B cell (primary cell): Measurements from ENCODE around the gene KLHL36. TPM values are rescaled to one million over a fixed set of nuclear protein-coding genes. Genes with fewer than 3 reads are reported as not detected.

Experiments used
- ATAC-seq: fragments of 200-7000 bp; cut with Tn5 transposase; one replicate; pipeline ENCODE4 v1.10.0; 2021; ENCODE audit warnings: low read depth, mild to moderate bottlenecking, moderate number of reproducible peaks, moderate library complexity
- CTCF ChIA-PET: fragments of 350-600 bp; sonication (Branson Sonifier 250); formaldehyde crosslinking; loops from one replicate; lab custom pipeline; 2021; ENCODE audit warnings: antibody characterized with exemption, inconsistent platforms; lab: Charles Lee
- POLR2A ChIA-PET: fragments of 350-600 bp; sonication (Branson Sonifier 250); formaldehyde crosslinking; loops from one replicate; lab custom pipeline; 2021; ENCODE audit warnings: antibody characterized with exemption; lab: Charles Lee
- DNase-seq: peaks from one replicate; pipeline ENCODE4 v3.0.0; 2013
- H2AFZ ChIP-seq: 2 replicates; pipeline ENCODE4 v1.6.1; 2012; ENCODE audit warnings: mild to moderate bottlenecking, low read depth, low read length; ENCODE audit not compliant: insufficient read depth, poor library complexity, severe bottlenecking
- H3K27ac ChIP-seq, 2 donors: 1 replicate in 1 of 2; 2 replicates in 1 of 2; pipeline ENCODE4 v1.5.1; 2012 to 2013; ENCODE audit warnings: low read length in 2 of 2, mild to moderate bottlenecking in 2 of 2, moderate library complexity in 1 of 2
- H3K27me3 ChIP-seq, 4 experiments: fragments of 200-600 bp in 1 of 4; sonication (generic) in 1 of 4; replicated peaks in 1 of 4; 1 replicate in 2 of 4; 2 replicates in 2 of 4; pipeline versions ENCODE4 v1.6.1 to v1.7.0; 2013 to 2016; ENCODE audit warnings: low read length in 3 of 4, mild to moderate bottlenecking in 2 of 4, mixed read lengths in 1 of 4, moderate library complexity in 1 of 4; ENCODE audit not compliant: insufficient read depth in 4 of 4, control insufficient read depth in 3 of 4; ENCODE audit errors: control extremely low read depth in 1 of 4
- H3K36me3 ChIP-seq, 2 experiments: replicated peaks in 1 of 2; 1 replicate in 1 of 2; 2 replicates in 1 of 2; pipeline versions ENCODE4 v1.6.1 to v1.7.1; 2013; ENCODE audit warnings: low read length in 1 of 2; ENCODE audit not compliant: insufficient read depth in 2 of 2, control insufficient read depth in 1 of 2; ENCODE audit errors: control extremely low read depth in 1 of 2, extremely low read depth in 1 of 2
- H3K4me1 ChIP-seq, 2 donors: fragments of 200-600 bp in 1 of 2; sonication (generic) in 1 of 2; 1 replicate in 1 of 2; 2 replicates in 1 of 2; pipeline versions ENCODE4 v1.5.1 to v1.6.1; 2013 to 2017; ENCODE audit warnings: low read length in 2 of 2; ENCODE audit not compliant: control insufficient read depth in 2 of 2, insufficient read depth in 2 of 2
- H3K4me2 ChIP-seq: replicated peaks from 2 replicates; pipeline ENCODE3; 2012; ENCODE audit warnings: mild to moderate bottlenecking, low read depth, low read length; ENCODE audit not compliant: poor library complexity, severe bottlenecking
- H3K4me3 ChIP-seq, 5 experiments: fragments of 200-600 bp in 1 of 5; sonication (generic) in 1 of 5; 1 replicate in 3 of 5; 2 replicates in 2 of 5; pipeline versions ENCODE4 v1.5.1 to v1.7.0; 2011 to 2016; ENCODE audit warnings: low read length in 4 of 5, mild to moderate bottlenecking in 4 of 5, low read depth in 2 of 5, control low read depth in 1 of 5, moderate library complexity in 1 of 5; ENCODE audit not compliant: insufficient read depth in 1 of 5; ENCODE audit errors: control extremely low read depth in 1 of 5, extremely low read depth in 1 of 5
- H3K79me2 ChIP-seq: fragments of 200-600 bp; sonication (generic); one replicate; pipeline ENCODE4 v1.6.0; 2016; ENCODE audit warnings: low read length; ENCODE audit not compliant: control insufficient read depth, insufficient read depth
- H3K9ac ChIP-seq: fragments of 200-600 bp; sonication (generic); 2 replicates; pipeline ENCODE4 v1.6.1; 2017; ENCODE audit warnings: mild to moderate bottlenecking, low read length, moderate library complexity
- H3K9me3 ChIP-seq, 3 donors: one replicate each; pipeline versions ENCODE4 v1.6.1 to v1.7.1; 2013; ENCODE audit warnings: low read length in 2 of 3; ENCODE audit not compliant: control insufficient read depth in 2 of 3, insufficient read depth in 1 of 3; ENCODE audit errors: control extremely low read depth in 1 of 3
- H4K20me1 ChIP-seq: 2 replicates; pipeline ENCODE4 v1.6.0; 2012; ENCODE audit warnings: mild to moderate bottlenecking, low read length; ENCODE audit not compliant: insufficient read depth, control insufficient read depth, poor library complexity, severe bottlenecking
- H3K27ac Mint-ChIP-seq: one replicate; pipeline ENCODE4 v1.8.0; 2021; ENCODE audit warnings: mixed read lengths
- H3K27me3 Mint-ChIP-seq: one replicate; pipeline ENCODE4 v1.8.0; 2021; ENCODE audit warnings: mixed read lengths
- H3K4me1 Mint-ChIP-seq: one replicate; pipeline ENCODE4 v1.8.0; 2021; ENCODE audit warnings: mixed read lengths
- H3K4me3 Mint-ChIP-seq: one replicate; pipeline ENCODE4 v1.8.0; 2021; ENCODE audit warnings: mixed read lengths
- H3K9me3 Mint-ChIP-seq: one replicate; pipeline ENCODE4 v1.8.0; 2022; ENCODE audit warnings: mixed read lengths; ENCODE audit not compliant: insufficient read depth
- EZH2 ChIP-seq: IDR thresholded peaks from 2 replicates; pipeline ENCODE4 v1.6.1; 2012; ENCODE audit warnings: borderline replicate concordance, low read depth, mild to moderate bottlenecking, moderate library complexity, low read length; ENCODE audit not compliant: insufficient read depth, poor library complexity, severe bottlenecking
- WGBS: methylation state at CpG from one replicate; pipeline ENCODE4 v1.1.5; 2013; ENCODE audit warnings: missing lambda C conversion rate; ENCODE audit not compliant: insufficient coverage; 5-methylcytosine and 5-hydroxymethylcytosine counted together
- intact Hi-C: fragments of 100-400 bp; cut with micrococcal nuclease; formaldehyde crosslinking; loops from one replicate; pipeline ENCODE4 v1.10.0; 2022
- polyA plus RNA-seq: library from polyadenylated mRNA; depleted of rRNA; stranded (reverse); fragments of >200 nt; gene quantifications from 2 replicates; pipeline ENCODE4 v1.2.3, GENCODE V29; 2012
- total RNA-seq, 2 donors: library from RNA; stranded (reverse); fragments of 120-200 nt in 1 of 2; gene quantifications; 1 replicate in 1 of 2; 2 replicates in 1 of 2; pipeline versions ENCODE4 v1.2.3 to v1.2.4, GENCODE V29; 2013 to 2022
- TF ChIP-seq, protein P1 (sequence below): fragments of 200-600 bp; IDR thresholded peaks from one replicate; pipeline ENCODE4 v1.8.0; 2022; ENCODE audit warnings: antibody characterized with exemption, mild to moderate bottlenecking

Gene KLHL36
- total and polyA plus RNA-seq, 2 donors (not counting 1 experiment from before 2014, with no cell fraction given): 90.3 to 135 TPM

DNA sequence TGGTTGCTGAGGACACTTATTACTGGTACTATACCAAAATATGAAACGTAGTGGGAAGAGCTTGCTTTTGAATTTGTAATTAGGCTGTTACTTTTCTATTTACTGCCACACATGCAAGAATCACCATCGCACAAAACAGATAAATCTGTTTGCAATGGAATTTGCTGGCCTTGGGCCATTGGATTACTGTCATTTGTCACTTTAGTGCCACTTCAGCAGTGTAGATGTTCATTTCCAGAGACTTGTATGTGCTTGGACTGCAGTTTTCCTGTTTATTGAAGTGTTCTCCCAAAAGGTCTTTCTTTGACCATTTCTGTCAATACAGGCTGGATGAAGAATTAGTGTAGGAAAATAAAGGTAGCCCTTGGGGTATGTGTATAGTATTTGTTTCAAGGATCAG is 55.9 kb downstream of the KLHL36 start:
- Histone ChIP-seq H4K20me1 (peaks cover 71% of the 10 kb centered on the region), H3K9me3 (no peaks in the 10 kb centered on the region), H2AFZ (no peak overlapping the region), H3K27me3 (no peaks in the 10 kb centered on the region), H3K4me3 (no peak overlapping the region), H3K4me1 (peaks cover 14 to 37% of the 10 kb centered on the region in 2 donors), H3K79me2 (peaks cover 96% of the 10 kb centered on the region), H3K36me3 (peaks cover 0 to 9% of the 10 kb centered on the region in 2 experiments), H3K27ac (no peak overlapping the region), H3K4me2 (no peak overlapping the region), H3K9ac (no peak overlapping the region)
- ChIA-PET POLR2A (no interaction called here), CTCF (interaction anchor here (1.1 to 3.6 kb wide), 3 partner anchors 15 to 81 kb away, joined by 3 to 24 read pairs (median 13); no protein-coding TSS in a partner anchor)
- H3K4me3 Mint-ChIP-seq: no peak overlapping the region
- intact Hi-C loops: loop anchor here (5.0 kb wide), 1 partner anchor 62 kb away; no protein-coding TSS in a partner anchor
- DNase-seq (no peak), ATAC-seq (no peak)
- WGBS: no CpG with 5 or more reads among the region's 2 CpGs
- H3K27me3 Mint-ChIP-seq: no peaks in the 10 kb centered on the region
- TF ChIP-seq EZH2: no peak
- TF ChIP-seq, protein P1, sequence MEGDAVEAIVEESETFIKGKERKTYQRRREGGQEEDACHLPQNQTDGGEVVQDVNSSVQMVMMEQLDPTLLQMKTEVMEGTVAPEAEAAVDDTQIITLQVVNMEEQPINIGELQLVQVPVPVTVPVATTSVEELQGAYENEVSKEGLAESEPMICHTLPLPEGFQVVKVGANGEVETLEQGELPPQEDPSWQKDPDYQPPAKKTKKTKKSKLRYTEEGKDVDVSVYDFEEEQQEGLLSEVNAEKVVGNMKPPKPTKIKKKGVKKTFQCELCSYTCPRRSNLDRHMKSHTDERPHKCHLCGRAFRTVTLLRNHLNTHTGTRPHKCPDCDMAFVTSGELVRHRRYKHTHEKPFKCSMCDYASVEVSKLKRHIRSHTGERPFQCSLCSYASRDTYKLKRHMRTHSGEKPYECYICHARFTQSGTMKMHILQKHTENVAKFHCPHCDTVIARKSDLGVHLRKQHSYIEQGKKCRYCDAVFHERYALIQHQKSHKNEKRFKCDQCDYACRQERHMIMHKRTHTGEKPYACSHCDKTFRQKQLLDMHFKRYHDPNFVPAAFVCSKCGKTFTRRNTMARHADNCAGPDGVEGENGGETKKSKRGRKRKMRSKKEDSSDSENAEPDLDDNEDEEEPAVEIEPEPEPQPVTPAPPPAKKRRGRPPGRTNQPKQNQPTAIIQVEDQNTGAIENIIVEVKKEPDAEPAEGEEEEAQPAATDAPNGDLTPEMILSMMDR: no peak
- no peaks in the 10 kb centered on the region for H3K9me3 Mint-ChIP-seq
- H3K27ac Mint-ChIP-seq: no peak overlapping the region
- peaks cover 66% of the 10 kb centered on the region for H3K4me1 Mint-ChIP-seq

DNA sequence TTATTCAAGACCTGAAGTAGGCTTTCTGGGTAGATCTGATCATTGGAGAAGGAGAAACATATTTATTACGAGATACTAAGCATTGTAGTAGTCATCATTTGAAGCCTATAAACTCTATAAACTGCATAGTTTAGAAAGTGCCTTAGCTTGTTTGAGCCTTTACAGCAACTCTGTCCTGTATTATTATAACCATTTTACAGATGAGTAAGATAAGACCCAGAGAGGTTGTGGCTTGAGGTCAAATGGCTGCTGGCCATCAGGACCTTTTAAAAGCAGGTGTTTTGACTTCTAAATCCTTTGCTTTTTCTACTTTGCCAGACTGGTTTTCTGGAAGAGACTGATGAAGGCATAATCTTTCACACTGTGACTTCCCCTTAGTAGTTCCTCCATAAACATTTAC is 58.5 kb downstream of the KLHL36 start:
- POLR2A ChIA-PET: no interaction called here
- H3K4me3 Mint-ChIP-seq: no peak overlapping the region
- no peaks in the 10 kb centered on the region for H3K27me3 ChIP-seq
- peaks cover 23 to 32% of the 10 kb centered on the region in 2 donors for H3K4me1 ChIP-seq
- CTCF ChIA-PET: no interaction called here
- H3K27ac Mint-ChIP-seq: no peak overlapping the region
- no peak overlapping the region for H3K27ac ChIP-seq
- H3K36me3 ChIP-seq: peaks cover 3 to 9% of the 10 kb centered on the region in 2 experiments
- intact Hi-C loops: no loop called here
- H3K4me1 Mint-ChIP-seq: peaks cover 75% of the 10 kb centered on the region
- H3K27me3 Mint-ChIP-seq: no peaks in the 10 kb centered on the region
- TF ChIP-seq, protein P1: no peak
- TF ChIP-seq EZH2: no peak
- H3K4me2 ChIP-seq: no peak overlapping the region
- no peak overlapping the region for H3K4me3 ChIP-seq
- no peak for ATAC-seq
- no peak overlapping the region for H2AFZ ChIP-seq
- no CpG with 5 or more reads among the region's 1 CpG for WGBS
- DNase-seq: no peak
- H3K9me3 ChIP-seq: no peaks in the 10 kb centered on the region
- H3K9me3 Mint-ChIP-seq: no peaks in the 10 kb centered on the region
- H3K79me2 ChIP-seq: peaks cover 100% of the 10 kb centered on the region
- no peak overlapping the region for H3K9ac ChIP-seq
- H4K20me1 ChIP-seq: peaks cover 92% of the 10 kb centered on the region
